IMR-90 (cell line): Measurements from ENCODE around the gene PPP1R37. TPM values are rescaled to one million over a fixed set of nuclear protein-coding genes. Genes with fewer than 3 reads are reported as not detected.

Experiments used
- ATAC-seq: fragments of 200-7000 bp; cut with Tn5 transposase; 2 replicates; pipeline ENCODE4 v1.9.1; 2020; ENCODE audit warnings: low read depth, mild to moderate bottlenecking, moderate library complexity
- BruUV-seq: library from RNA; stranded (reverse); fragments of 400-500 nt; replicated peaks from 2 replicates; lab custom pipeline; 2021; lab: Mats Ljungman, UMichigan
- CTCF ChIA-PET: fragments of 300-600 bp; formaldehyde crosslinking; extraction: SDS; loops from one replicate; lab custom pipeline; 2021; ENCODE audit warnings: antibody characterized with exemption; lab: Yijun Ruan, JAX
- POLR2A ChIA-PET: fragments of 300-600 bp; sonication (Branson Sonifier 250); formaldehyde crosslinking; loops from one replicate; lab custom pipeline; 2022; ENCODE audit warnings: antibody characterized with exemption; ENCODE audit not compliant: unreplicated experiment; lab: Charles Lee
- DNase-seq: peaks from one replicate; pipeline ENCODE4 v3.0.0; 2013
- H2AFZ ChIP-seq: replicated peaks from 2 replicates; pipeline ENCODE3; 2013; ENCODE audit warnings: low read length, mild to moderate bottlenecking; ENCODE audit not compliant: poor library complexity
- H2AK5ac ChIP-seq: 2 replicates; pipeline ENCODE4 v1.6.1; 2013; ENCODE audit warnings: low read depth, low read length, inconsistent platforms
- H2AK9ac ChIP-seq: replicated peaks from 2 replicates; pipeline ENCODE3; 2013; ENCODE audit warnings: mild to moderate bottlenecking, low read depth, low read length, moderate library complexity; ENCODE audit not compliant: poor library complexity
- H2BK120ac ChIP-seq: 2 replicates; pipeline ENCODE4 v1.6.1; 2013; ENCODE audit warnings: low read depth, low read length, inconsistent platforms
- H2BK15ac ChIP-seq: 3 replicates; pipeline ENCODE4 v1.6.1; 2013; ENCODE audit warnings: low read depth, low read length, inconsistent platforms
- H2BK20ac ChIP-seq: 2 replicates; pipeline ENCODE4 v1.6.1; 2013; ENCODE audit warnings: low read depth, mild to moderate bottlenecking, inconsistent platforms, low read length, moderate library complexity
- H2BK5ac ChIP-seq: 2 replicates; pipeline ENCODE4 v1.6.1; 2013; ENCODE audit warnings: mild to moderate bottlenecking, low read depth, low read length, inconsistent platforms; ENCODE audit not compliant: poor library complexity, severe bottlenecking
- H3K14ac ChIP-seq: replicated peaks from 2 replicates; pipeline ENCODE4 v1.6.1; 2013; ENCODE audit warnings: low read depth, low read length, inconsistent platforms
- H3K18ac ChIP-seq: 2 replicates; pipeline ENCODE4 v1.6.1; 2013; ENCODE audit warnings: low read depth, low read length, control low read depth
- H3K23ac ChIP-seq: 2 replicates; pipeline ENCODE4 v1.6.1; 2013; ENCODE audit warnings: low read depth, low read length, inconsistent platforms
- H3K27ac ChIP-seq: 2 replicates; pipeline ENCODE4 v1.5.1; 2013; ENCODE audit warnings: mild to moderate bottlenecking, control low read depth, low read length; ENCODE audit not compliant: insufficient read depth
- H3K27me3 ChIP-seq: 2 replicates; pipeline ENCODE4 v1.6.1; 2013; ENCODE audit warnings: low read length; ENCODE audit not compliant: control insufficient read depth, insufficient read depth
- H3K36me3 ChIP-seq: 2 replicates; pipeline ENCODE4 v1.6.1; 2013; ENCODE audit warnings: low read length, mixed read lengths; ENCODE audit not compliant: control insufficient read depth, insufficient read depth
- H3K4ac ChIP-seq: 2 replicates; pipeline ENCODE4 v1.6.1; 2013; ENCODE audit warnings: low read depth, low read length, inconsistent platforms
- H3K4me1 ChIP-seq: 2 replicates; pipeline ENCODE4 v1.6.1; 2013; ENCODE audit warnings: low read length, mixed read lengths; ENCODE audit not compliant: control insufficient read depth, insufficient read depth
- H3K4me2 ChIP-seq: 2 replicates; pipeline ENCODE4 v1.6.1; 2013; ENCODE audit warnings: low read depth, mild to moderate bottlenecking, control low read depth, low read length, moderate library complexity
- H3K4me3 ChIP-seq: 2 replicates; pipeline ENCODE4 v1.5.1; 2013; ENCODE audit warnings: low read depth, mild to moderate bottlenecking, control low read depth, low read length, moderate library complexity; ENCODE audit not compliant: insufficient read depth
- H3K56ac ChIP-seq: 2 replicates; pipeline ENCODE4 v1.6.1; 2013; ENCODE audit warnings: low read length, inconsistent platforms; ENCODE audit not compliant: insufficient read depth; ENCODE audit errors: extremely low read depth
- H3K79me1 ChIP-seq, 2 experiments: 2 replicates each; pipeline ENCODE4 v1.6.1; 2013; ENCODE audit warnings: low read length in 2 of 2, inconsistent platforms in 1 of 2, low read depth in 1 of 2
- H3K9ac ChIP-seq: 2 replicates; pipeline ENCODE4 v1.6.1; 2013; ENCODE audit warnings: low read depth, low read length, control low read depth
- H3K9me1 ChIP-seq: 2 replicates; pipeline ENCODE4 v1.6.1; 2013; ENCODE audit warnings: low read length, inconsistent platforms; ENCODE audit not compliant: insufficient read depth
- H3K9me3 ChIP-seq: 2 replicates; pipeline ENCODE4 v1.6.1; 2013; ENCODE audit warnings: low read length; ENCODE audit not compliant: control insufficient read depth, insufficient read depth
- H4K20me1 ChIP-seq: 2 replicates; pipeline ENCODE4 v1.6.1; 2013; ENCODE audit warnings: low read length, inconsistent platforms; ENCODE audit not compliant: insufficient read depth
- H4K5ac ChIP-seq: 2 replicates; pipeline ENCODE4 v1.6.1; 2013; ENCODE audit warnings: mild to moderate bottlenecking, low read depth, low read length, control low read depth
- H4K8ac ChIP-seq, 2 experiments: 2 replicates each; pipeline ENCODE4 v1.6.1; 2013; ENCODE audit warnings: low read depth in 2 of 2, low read length in 2 of 2, control low read depth in 1 of 2, inconsistent platforms in 1 of 2
- H4K91ac ChIP-seq: 2 replicates; pipeline ENCODE4 v1.6.1; 2013; ENCODE audit warnings: low read depth, low read length, inconsistent platforms; ENCODE audit not compliant: insufficient read depth
- BHLHE40 ChIP-seq: fragments of 150-350 bp; IDR thresholded peaks from 2 replicates; pipeline ENCODE4 v1.6.1; 2016; ENCODE audit warnings: mild to moderate bottlenecking, low read depth, low read length
- CEBPB ChIP-seq: IDR thresholded peaks from 2 replicates; pipeline ENCODE4 v1.6.1; 2012; ENCODE audit warnings: low read depth, low read length, improper control_type of control experiment
- CTCF ChIP-seq: conservative IDR thresholded peaks from 2 replicates; pipeline ENCODE4 v1.5.1; 2012; ENCODE audit warnings: mild to moderate bottlenecking, low read depth, low read length, improper control_type of control experiment
- ELK1 ChIP-seq: fragments of 150-350 bp; IDR thresholded peaks from 2 replicates; pipeline ENCODE4 v1.6.1; 2016; ENCODE audit warnings: low read depth, mild to moderate bottlenecking, low read length, moderate library complexity, borderline replicate concordance
- MAFK ChIP-seq: IDR thresholded peaks from 2 replicates; pipeline ENCODE4 v1.6.1; 2012; ENCODE audit warnings: low read depth, low read length, improper control_type of control experiment
- MAZ ChIP-seq: IDR thresholded peaks from 2 replicates; pipeline ENCODE4 v1.6.1; 2012; ENCODE audit warnings: low read depth, mild to moderate bottlenecking, low read length, improper control_type of control experiment, moderate library complexity, borderline replicate concordance
- MXI1 ChIP-seq: IDR thresholded peaks from 2 replicates; pipeline ENCODE4 v1.6.1; 2012; ENCODE audit warnings: low read depth, mild to moderate bottlenecking, low read length, moderate library complexity, borderline replicate concordance
- NFE2L2 ChIP-seq: fragments of 150-350 bp; IDR thresholded peaks from 2 replicates; pipeline ENCODE4 v1.6.1; 2016; ENCODE audit warnings: low read depth, mild to moderate bottlenecking, low read length
- RAD21 ChIP-seq: IDR thresholded peaks from 2 replicates; pipeline ENCODE4 v1.6.1; 2012; ENCODE audit warnings: low read length, improper control_type of control experiment
- RCOR1 ChIP-seq: IDR thresholded peaks from 2 replicates; pipeline ENCODE4 v1.6.1; 2012; ENCODE audit warnings: mild to moderate bottlenecking, low read length, improper control_type of control experiment; ENCODE audit not compliant: insufficient replicate concordance
- SMC3 ChIP-seq: fragments of 150-350 bp; IDR thresholded peaks from 2 replicates; pipeline ENCODE4 v1.6.1; 2016; ENCODE audit warnings: low read depth, mild to moderate bottlenecking, antibody characterized with exemption, low read length, moderate library complexity
- WGBS, 2 experiments: methylation state at CpG; one replicate each; pipeline versions ENCODE4 v1.1.5 to v1.1.7; 2013; ENCODE audit warnings: missing lambda C conversion rate in 2 of 2; ENCODE audit not compliant: insufficient read length in 1 of 2; ENCODE audit errors: extremely low coverage in 2 of 2; 5-methylcytosine and 5-hydroxymethylcytosine counted together
- dilution Hi-C: fragments of 300-500 bp; cut with HindIII; formaldehyde crosslinking; loops from one replicate; pipeline ENCODE4 v1.14.3; 2018; ENCODE audit warnings: low sequenced_read_pairs; ENCODE audit not compliant: unreplicated experiment
- in situ Hi-C: fragments of 300-500 bp; cut with MboI; formaldehyde crosslinking; loops from 3 replicates; pipeline ENCODE4 v1.14.3; 2019; ENCODE audit warnings: low sequenced_read_pairs, inconsistent platforms, mixed read lengths
- intact Hi-C: fragments of 100-400 bp; cut with micrococcal nuclease; formaldehyde crosslinking; loops from 2 replicates; pipeline ENCODE4 v1.10.0; 2022
- polyA plus RNA-seq, 3 experiments: library from polyadenylated mRNA; depleted of rRNA; stranded (reverse); fragments of >200 nt; gene quantifications; 2 replicates each; pipeline ENCODE4 v1.2.3, GENCODE V29; 2012; ENCODE audit warnings: low replicate concordance in 1 of 3
- total RNA-seq: library from RNA; depleted of rRNA; stranded (reverse); fragments of >200 nt; gene quantifications from 2 replicates; pipeline ENCODE4 v1.2.3, GENCODE V29; 2012

Gene PPP1R37
- total and polyA plus RNA-seq, 2 of the 4 experiments (the other 2 are of a cell fraction), result 13.1 to 18.5 TPM

GRCh38 chr19:45125360-45125759 lies 32.4 kb downstream of the PPP1R37 start:
- no TSS peak for BruUV-seq
- CTCF ChIA-PET, result no interaction called here

More at GRCh38 chr19:45125360-45125759, 32.4 kb downstream of the PPP1R37 start:
- intact Hi-C loops (loop anchor here (5.0 kb wide), 1 partner anchor 33 kb away; the partner anchor contains the start of gene PPP1R37), dilution Hi-C loops (no loop called here), in situ Hi-C loops (no loop called here)
- H3K27me3 ChIP-seq, result no peaks in the 10 kb centered on the region
- H2BK15ac ChIP-seq, result no peak overlapping the region
- no peak overlapping the region for H3K56ac ChIP-seq
- no peak overlapping the region for H4K5ac ChIP-seq
- ATAC-seq, result no peak
- no peak overlapping the region for H2AK5ac ChIP-seq
- H3K18ac ChIP-seq, result no peak overlapping the region
- no peak overlapping the region for H3K23ac ChIP-seq
- no peak overlapping the region for H2BK120ac ChIP-seq
- no peak overlapping the region for H3K9ac ChIP-seq
- H2BK20ac ChIP-seq, result no peak overlapping the region
- no peaks in the 10 kb centered on the region for H3K4me1 ChIP-seq
- H4K20me1 ChIP-seq, result peaks cover 82% of the 10 kb centered on the region
- no peak overlapping the region for H2BK5ac ChIP-seq
- peaks cover under 1% of the 10 kb centered on the region; the same call in 1 of the 2 replicates for H3K9me1 ChIP-seq
- H2AK9ac ChIP-seq, result peak overlapping the region; percentile 1
- WGBS, 2 experiments, result 67% methylated on average over 2 of the region's 9 CpGs; no CpG with 5 or more reads in 1 of the 2 experiments
- no peak overlapping the region for H3K4me2 ChIP-seq
- POLR2A ChIA-PET, result no interaction called here
- H3K9me3 ChIP-seq, result no peaks in the 10 kb centered on the region
- H4K91ac ChIP-seq, result no peak overlapping the region
- TF ChIP-seq RAD21 (no peak), ELK1 (no peak), BHLHE40 (no peak), SMC3 (no peak), CTCF (no peak), MAFK (no peak), NFE2L2 (no peak), RCOR1 (no peak), CEBPB (no peak), MXI1 (no peak), MAZ (no peak)
- no peak overlapping the region for H3K4me3 ChIP-seq
- DNase-seq, result no peak
- peaks cover 3% of the 10 kb centered on the region; the same call in 1 of the 2 replicates for H3K36me3 ChIP-seq
- peaks cover 39 to 84% of the 10 kb centered on the region in 2 experiments for H3K79me1 ChIP-seq
- no peak overlapping the region for H4K8ac ChIP-seq
- H3K14ac ChIP-seq, result no peak overlapping the region
- no peak overlapping the region for H3K4ac ChIP-seq
- no peak overlapping the region for H3K27ac ChIP-seq
- no peak overlapping the region for H2AFZ ChIP-seq
